Muscle of leg (tissue), 11 donors: Measurements from ENCODE around the gene TSR3. TPM values are rescaled to one million over a fixed set of nuclear protein-coding genes. Genes with fewer than 3 reads are reported as not detected.

Experiments used
- DNase-seq: peaks from one replicate; pipeline ENCODE4 v3.0.0; 2013
- H3K27ac ChIP-seq: one replicate; pipeline ENCODE4 v1.5.1; 2013; ENCODE audit warnings: mild to moderate bottlenecking, low read length, control low read depth
- H3K27me3 ChIP-seq: one replicate; pipeline ENCODE4 v1.6.1; 2013; ENCODE audit warnings: low read length; ENCODE audit not compliant: control insufficient read depth, insufficient read depth
- H3K36me3 ChIP-seq: one replicate; pipeline ENCODE4 v1.6.1; 2013; ENCODE audit warnings: low read length; ENCODE audit not compliant: control insufficient read depth, insufficient read depth
- H3K4me1 ChIP-seq: one replicate; pipeline ENCODE4 v1.6.1; 2013; ENCODE audit warnings: low read length; ENCODE audit not compliant: control insufficient read depth, insufficient read depth
- H3K4me3 ChIP-seq: one replicate; pipeline ENCODE4 v1.5.1; 2013; ENCODE audit warnings: low read length, control low read depth
- H3K9me3 ChIP-seq: replicated peaks from 2 replicates; pipeline ENCODE4 v1.6.1; 2013; ENCODE audit warnings: low read depth, low read length; ENCODE audit not compliant: control insufficient read depth
- WGBS: methylation state at CpG from one replicate; pipeline ENCODE4 v1.1.5; 2013; ENCODE audit warnings: missing lambda C conversion rate; ENCODE audit not compliant: insufficient coverage; 5-methylcytosine and 5-hydroxymethylcytosine counted together
- polyA plus RNA-seq, 8 donors: library from polyadenylated mRNA; unstranded; fragments of 120-200 nt; gene quantifications; one replicate each; pipeline versions ENCODE4 v1.2.1 to v1.2.3, GENCODE V29; 2013; ENCODE audit warnings: inconsistent platforms in 1 of 8, low replicate concordance in 1 of 8; ENCODE audit not compliant: insufficient read length in 8 of 8, insufficient read depth in 1 of 8
- total RNA-seq: library from RNA; stranded (reverse); fragments of 120-200 nt; gene quantifications from one replicate; pipeline ENCODE4 v1.2.4, GENCODE V29; 2013

Gene TSR3
- total and polyA plus RNA-seq, 9 donors = 40.9 to 62.3 (median 49.2) TPM

DNA sequence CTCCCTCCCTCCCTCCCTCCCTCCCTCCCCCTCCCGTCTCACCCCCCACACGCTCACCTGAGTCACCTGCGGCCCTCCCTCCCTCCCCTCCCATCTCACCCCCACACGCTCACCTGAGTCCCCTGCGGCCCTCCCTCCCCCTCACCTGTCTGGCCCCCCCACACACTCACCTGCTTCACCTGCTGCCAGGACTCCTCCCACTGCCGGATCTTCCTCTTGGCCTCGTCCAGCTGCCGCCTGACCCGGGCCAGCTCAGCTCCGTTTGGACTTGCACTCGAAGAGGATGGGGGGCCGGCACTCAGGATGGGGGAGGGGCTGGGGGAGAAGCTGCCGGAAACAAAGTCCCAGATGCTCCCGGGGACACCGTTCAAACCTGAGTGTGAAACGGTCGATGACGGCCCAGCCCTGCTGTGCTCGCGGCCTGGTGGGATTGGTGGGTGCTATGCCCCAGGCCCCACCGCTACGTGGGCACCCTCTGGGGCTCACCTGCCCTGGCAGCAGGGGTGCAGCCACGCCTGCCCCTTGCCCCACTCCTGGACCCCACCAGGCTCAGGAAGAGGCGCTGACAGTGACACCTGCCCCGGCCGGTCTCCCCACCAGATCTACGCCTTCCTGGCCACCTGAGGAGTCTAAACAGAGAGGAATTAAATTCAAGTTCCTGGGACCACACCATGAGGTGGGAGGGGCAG lies 16.0 kb upstream of the TSR3 start:
- H3K27ac ChIP-seq = no peak overlapping the region
- DNase-seq = no peak
- WGBS = 78% methylated on average over 17 of the region's 27 CpGs
- no peaks in the 10 kb centered on the region for H3K27me3 ChIP-seq
- H3K4me3 ChIP-seq = no peak overlapping the region
- no peaks in the 10 kb centered on the region for H3K4me1 ChIP-seq
- no peaks in the 10 kb centered on the region for H3K9me3 ChIP-seq
- peaks cover 49% of the 10 kb centered on the region for H3K36me3 ChIP-seq

DNA sequence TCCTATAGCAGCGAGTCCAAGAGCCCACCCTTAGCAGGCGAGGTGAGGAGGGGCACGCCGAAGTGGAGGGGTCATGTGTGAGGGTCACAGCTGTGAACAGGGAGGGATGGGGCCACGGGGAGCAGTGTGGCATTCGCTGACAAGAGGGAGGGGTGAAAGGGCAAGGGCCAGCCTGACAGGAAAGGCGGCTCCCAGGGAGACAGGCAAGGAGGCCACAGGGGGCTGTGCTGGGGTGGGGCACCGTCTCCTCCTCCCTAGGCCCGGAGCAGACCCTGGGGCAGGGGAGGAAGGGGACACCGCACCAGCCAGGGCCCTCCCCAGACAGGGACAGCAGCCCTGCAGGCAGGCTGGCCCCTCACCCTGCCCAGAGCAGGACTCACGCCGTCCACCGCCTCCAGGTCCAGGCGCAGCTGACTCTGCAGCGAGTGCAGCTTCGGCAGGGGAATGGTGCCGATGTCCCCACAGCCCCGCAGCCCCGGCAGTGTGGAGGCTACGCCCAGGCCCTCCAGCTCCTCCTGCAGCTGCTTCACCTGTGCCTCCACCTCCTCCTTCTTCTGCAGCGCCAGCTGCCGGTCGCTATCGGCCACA lies 15.1 kb upstream of the TSR3 start:
- no peaks in the 10 kb centered on the region for H3K9me3 ChIP-seq
- DNase-seq = no peak
- peaks cover 57% of the 10 kb centered on the region for H3K36me3 ChIP-seq
- WGBS = 85% methylated on average over 24 of the region's 24 CpGs
- H3K4me1 ChIP-seq = no peaks in the 10 kb centered on the region
- H3K4me3 ChIP-seq = no peak overlapping the region
- no peaks in the 10 kb centered on the region for H3K27me3 ChIP-seq
- H3K27ac ChIP-seq = no peak overlapping the region

DNA sequence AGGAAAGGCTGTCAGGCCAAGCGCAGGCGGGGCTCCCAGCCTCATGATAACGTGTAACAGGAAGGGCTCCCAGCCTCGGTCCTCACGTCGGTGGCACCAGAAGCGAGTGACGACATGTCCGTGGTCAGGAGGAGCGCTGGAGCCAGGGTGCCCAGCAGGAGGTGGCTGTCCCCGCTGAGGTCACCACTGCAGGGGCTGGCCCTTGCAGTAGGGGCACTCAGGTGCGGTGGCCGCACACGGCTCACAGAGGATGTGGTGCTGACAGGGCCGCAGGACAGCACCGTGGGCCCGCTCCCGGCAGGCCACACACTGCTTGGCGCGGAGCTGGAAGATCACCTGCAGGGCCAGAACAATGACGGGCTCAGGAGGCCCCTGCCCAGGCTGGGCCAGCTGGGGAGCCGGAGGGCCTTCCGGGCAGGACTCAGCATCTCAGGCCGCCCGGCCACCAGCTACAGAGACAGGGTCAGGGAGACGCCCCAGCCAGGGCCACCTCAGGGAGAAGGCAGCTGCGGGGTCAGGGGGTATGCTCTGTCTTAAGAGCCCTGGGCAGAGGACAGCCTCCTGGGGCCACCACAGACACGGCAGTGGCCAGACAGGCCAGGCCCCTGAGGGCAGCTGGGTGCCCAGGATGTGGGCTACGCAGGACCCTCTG lies 14.5 kb upstream of the TSR3 start:
- H3K27ac ChIP-seq = no peak overlapping the region
- 88% methylated on average over 29 of the region's 29 CpGs for WGBS
- no peak overlapping the region for H3K4me3 ChIP-seq
- no peak for DNase-seq
- no peaks in the 10 kb centered on the region for H3K4me1 ChIP-seq
- peaks cover 60% of the 10 kb centered on the region for H3K36me3 ChIP-seq
- no peaks in the 10 kb centered on the region for H3K9me3 ChIP-seq
- H3K27me3 ChIP-seq = no peaks in the 10 kb centered on the region

DNA sequence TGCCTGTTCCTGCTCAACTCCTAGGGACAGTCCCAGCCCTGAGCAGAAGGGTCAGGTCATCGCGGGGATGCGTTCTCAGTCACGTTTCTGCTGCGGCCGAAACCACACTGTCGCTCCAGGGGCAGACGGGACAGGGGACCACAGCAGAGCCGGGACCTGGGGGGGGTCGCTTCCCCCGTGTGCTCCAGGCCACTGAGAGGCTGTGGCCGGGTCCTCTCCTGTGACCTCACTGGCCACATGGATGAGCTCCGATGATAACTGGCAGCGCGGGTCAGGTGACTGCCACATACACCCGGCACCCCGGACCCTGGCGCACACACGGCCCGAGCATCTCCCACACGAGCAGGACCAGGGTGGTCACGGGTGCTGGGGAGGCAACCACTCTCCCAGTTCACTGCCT lies 12.8 kb upstream of the TSR3 start:
- H3K9me3 ChIP-seq = no peaks in the 10 kb centered on the region
- no peak overlapping the region for H3K4me3 ChIP-seq
- H3K36me3 ChIP-seq = peaks cover 58% of the 10 kb centered on the region
- no peaks in the 10 kb centered on the region for H3K4me1 ChIP-seq
- no peak overlapping the region for H3K27ac ChIP-seq
- 87% methylated on average over 22 of the region's 22 CpGs for WGBS
- DNase-seq = no peak
- H3K27me3 ChIP-seq = no peaks in the 10 kb centered on the region

DNA sequence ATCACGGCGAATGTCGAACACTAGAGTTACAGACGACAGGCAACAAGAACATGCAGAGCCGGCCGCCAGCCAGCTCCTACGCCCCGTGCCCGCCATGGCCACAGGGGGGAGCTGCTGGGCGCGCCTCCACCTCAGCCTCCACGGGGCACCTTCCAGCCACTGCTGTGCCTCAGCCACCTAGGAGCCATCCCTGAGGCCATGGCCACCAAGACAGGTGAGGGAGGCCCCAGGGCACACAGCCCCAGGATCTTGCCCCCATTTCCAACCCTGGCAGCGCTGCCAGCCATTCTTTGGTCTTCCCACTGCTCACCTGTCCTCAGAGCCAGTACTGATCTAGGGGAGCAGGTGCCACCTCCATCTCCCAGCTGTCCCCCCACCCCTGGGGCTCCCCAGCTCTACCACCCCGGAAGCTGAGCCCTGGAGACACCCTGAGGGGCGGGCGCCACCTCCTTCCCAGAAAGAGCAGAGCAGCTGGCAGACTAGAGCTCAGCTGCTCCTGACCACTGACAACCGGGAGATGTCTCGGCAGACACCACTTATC lies 11.9 kb upstream of the TSR3 start:
- DNase-seq = no peak
- no peaks in the 10 kb centered on the region for H3K27me3 ChIP-seq
- H3K36me3 ChIP-seq = peaks cover 58% of the 10 kb centered on the region
- WGBS = 45% methylated on average over 16 of the region's 18 CpGs
- no peak overlapping the region for H3K27ac ChIP-seq
- H3K4me3 ChIP-seq = no peak overlapping the region
- no peaks in the 10 kb centered on the region for H3K9me3 ChIP-seq
- H3K4me1 ChIP-seq = no peaks in the 10 kb centered on the region

DNA sequence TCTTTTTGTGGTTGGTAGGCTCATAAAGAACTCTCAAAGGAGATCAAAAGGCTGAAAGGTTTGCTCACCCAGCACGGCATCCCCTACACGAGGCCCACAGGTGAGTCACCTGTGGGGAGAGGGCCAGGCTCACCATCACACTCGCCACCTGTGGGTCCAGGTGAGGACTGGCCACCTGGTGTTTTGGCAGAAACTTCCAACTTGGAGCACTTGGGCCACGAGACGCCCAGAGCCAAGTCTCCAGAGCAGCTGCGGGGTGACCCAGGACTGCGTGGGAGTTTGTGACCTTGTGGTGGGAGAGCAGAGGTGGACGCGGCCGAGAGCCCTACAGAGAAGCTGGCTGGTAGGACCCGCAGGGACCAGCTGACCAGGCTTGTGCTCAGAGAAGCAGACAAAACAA lies 11.1 kb upstream of the TSR3 start:
- no peaks in the 10 kb centered on the region for H3K9me3 ChIP-seq
- H3K4me3 ChIP-seq = no peak overlapping the region
- no peaks in the 10 kb centered on the region for H3K4me1 ChIP-seq
- H3K27me3 ChIP-seq = no peaks in the 10 kb centered on the region
- 92% methylated on average over 7 of the region's 11 CpGs for WGBS
- H3K36me3 ChIP-seq = peaks cover 55% of the 10 kb centered on the region
- H3K27ac ChIP-seq = no peak overlapping the region
- no peak for DNase-seq

DNA sequence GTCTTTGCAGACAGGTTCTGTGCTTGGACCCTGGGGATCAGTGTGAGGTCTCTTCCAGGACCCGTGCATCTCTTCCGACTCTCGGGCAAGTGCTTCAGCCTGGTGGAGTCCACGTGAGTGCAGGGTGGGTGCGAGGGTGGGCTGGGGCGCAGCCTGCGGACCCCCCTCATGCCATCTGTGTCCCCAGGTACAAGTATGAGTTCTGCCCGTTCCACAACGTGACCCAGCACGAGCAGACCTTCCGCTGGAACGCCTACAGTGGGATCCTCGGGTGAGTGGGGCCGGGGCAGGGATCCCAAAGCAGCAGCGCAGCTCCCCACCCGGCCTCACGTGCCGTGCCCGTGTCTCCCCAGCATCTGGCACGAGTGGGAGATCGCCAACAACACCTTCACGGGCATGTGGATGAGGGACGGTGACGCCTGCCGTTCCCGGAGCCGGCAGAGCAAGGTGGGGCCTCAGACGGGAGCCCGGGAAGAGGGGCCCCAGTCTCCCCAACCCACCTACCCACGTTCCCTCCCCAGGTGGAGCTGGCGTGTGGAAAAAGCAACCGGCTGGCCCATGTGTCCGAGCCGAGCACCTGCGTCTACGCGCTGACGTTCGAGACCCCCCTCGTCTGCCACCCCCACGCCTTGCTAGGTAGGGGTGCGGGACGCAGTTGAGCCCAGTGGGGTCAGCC lies 10.1 kb upstream of the TSR3 start:
- H3K4me1 ChIP-seq = no peaks in the 10 kb centered on the region
- WGBS = 92% methylated on average over 41 of the region's 43 CpGs
- peaks cover 49% of the 10 kb centered on the region for H3K36me3 ChIP-seq
- H3K4me3 ChIP-seq = no peak overlapping the region
- H3K9me3 ChIP-seq = no peaks in the 10 kb centered on the region
- DNase-seq = no peak
- H3K27me3 ChIP-seq = no peaks in the 10 kb centered on the region
- no peak overlapping the region for H3K27ac ChIP-seq

DNA sequence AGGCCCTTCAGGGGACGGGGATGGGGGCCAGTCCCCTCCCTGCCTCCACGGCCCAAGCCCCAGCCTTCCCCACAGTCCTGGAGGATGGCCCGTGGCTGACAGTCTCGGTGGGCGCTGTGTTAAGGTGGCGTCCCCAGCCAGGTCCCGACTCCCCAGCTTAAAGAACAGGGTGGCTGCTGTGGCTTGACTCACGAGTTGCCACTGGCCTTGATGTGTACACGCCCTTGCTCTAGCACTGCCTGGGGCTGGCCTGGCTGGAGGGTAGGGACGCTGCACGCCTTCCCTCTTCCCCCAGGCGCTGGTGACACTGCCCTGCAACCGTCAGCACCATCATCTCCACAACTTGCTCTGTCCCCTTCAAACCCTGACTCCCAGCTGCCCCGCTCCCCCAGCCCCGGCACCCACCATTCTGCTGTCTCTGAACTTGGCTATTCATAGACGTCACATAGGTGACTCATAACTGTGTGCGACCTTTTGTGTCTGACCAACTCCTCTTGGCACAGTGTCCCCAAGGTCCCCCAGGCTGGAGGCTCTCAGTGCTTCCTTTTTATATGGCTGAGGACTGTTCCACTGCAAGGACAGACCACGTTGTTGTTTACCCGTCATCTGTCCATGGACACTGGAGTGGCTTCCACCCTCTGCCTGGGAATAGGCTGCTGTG lies 6.4 kb upstream of the TSR3 start:
- no peaks in the 10 kb centered on the region for H3K27me3 ChIP-seq
- 85% methylated on average over 15 of the region's 19 CpGs for WGBS
- peaks cover 26% of the 10 kb centered on the region for H3K36me3 ChIP-seq
- DNase-seq = no peak
- no peak overlapping the region for H3K27ac ChIP-seq
- H3K4me1 ChIP-seq = peaks cover 2% of the 10 kb centered on the region
- H3K4me3 ChIP-seq = no peak overlapping the region
- H3K9me3 ChIP-seq = no peaks in the 10 kb centered on the region

DNA sequence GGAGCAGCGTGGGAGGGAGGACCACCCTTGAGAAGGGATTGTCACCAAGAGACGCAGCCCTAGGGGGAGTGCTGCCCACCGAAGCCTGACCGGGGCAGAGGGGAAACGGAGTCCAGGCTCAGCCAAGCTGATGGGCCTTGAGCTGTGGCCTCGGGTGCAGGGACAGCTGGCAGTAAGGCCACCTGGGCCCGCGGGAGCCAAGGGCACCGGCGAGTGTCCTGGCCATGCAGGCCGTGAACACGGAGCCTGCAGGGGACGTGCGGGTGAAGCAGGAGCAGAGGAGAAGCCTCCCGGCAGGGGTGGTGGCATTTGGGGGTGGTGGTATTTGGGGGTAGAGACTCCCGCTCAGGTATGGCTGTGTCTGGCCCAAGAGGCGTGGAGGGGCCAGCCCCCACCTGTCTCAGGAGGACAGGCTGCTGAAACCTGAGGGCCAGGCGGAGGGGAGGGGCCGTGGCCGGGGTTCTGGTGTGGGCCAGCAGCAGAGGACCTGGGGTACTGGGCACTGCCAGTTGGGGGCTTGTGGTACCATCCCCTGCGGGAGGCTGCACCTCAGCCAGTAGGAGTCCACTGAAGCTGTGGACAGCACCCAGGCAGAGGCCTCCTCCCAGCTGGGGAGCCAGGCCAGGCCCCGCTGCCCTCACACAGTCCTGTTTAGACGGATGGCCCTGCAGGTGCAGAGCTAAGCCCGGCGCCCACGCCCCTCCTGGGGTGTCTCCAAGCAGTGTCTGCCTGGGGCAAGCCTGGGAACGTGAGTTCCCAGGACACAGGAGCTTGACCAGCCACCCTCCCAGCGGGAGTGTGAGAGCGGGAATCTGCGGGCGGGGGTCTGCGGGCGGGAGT lies 4.6 kb upstream of the TSR3 start:
- Histone ChIP-seq H3K36me3 (peaks cover 9% of the 10 kb centered on the region), H3K4me1 (peaks cover 8% of the 10 kb centered on the region), H3K4me3 (no peak overlapping the region), H3K9me3 (no peaks in the 10 kb centered on the region), H3K27me3 (no peaks in the 10 kb centered on the region), H3K27ac (no peak overlapping the region)
- 78% methylated on average over 26 of the region's 33 CpGs for WGBS
- no peak for DNase-seq
